HepG2 (cell line): Measurements from ENCODE around the gene MICB. TPM values are rescaled to one million over a fixed set of nuclear protein-coding genes. Genes with fewer than 3 reads are reported as not detected.

Experiments
- BORCS8-MEF2B ChIP-seq: sonication (generic); formaldehyde crosslinking; IDR thresholded peaks from 2 replicates; pipeline ENCODE4 v1.8.0; 2022; ENCODE audit warnings: mild to moderate bottlenecking, missing genetic modification reagents
- CHCHD3 ChIP-seq: sonication (generic); formaldehyde crosslinking; IDR thresholded peaks from 2 replicates; pipeline ENCODE4 v1.8.0; 2022; ENCODE audit warnings: mild to moderate bottlenecking, missing genetic modification reagents, moderate library complexity
- CHD2 ChIP-seq: IDR thresholded peaks from 2 replicates; pipeline ENCODE4 v1.6.1; 2011; ENCODE audit warnings: low read depth, low read length, improper control_type of control experiment
- KMT2A ChIP-seq: sonication (generic); formaldehyde crosslinking; IDR thresholded peaks from 2 replicates; pipeline ENCODE4 v1.4.0; 2020; ENCODE audit warnings: missing genetic modification reagents
- NFE2L2 ChIP-seq: fragments of 150-350 bp; IDR thresholded peaks from 2 replicates; pipeline ENCODE4 v1.6.1; 2014; ENCODE audit warnings: low read length
- NR2F2 ChIP-seq: IDR thresholded peaks from 2 replicates; pipeline ENCODE4 v1.6.1; 2012; ENCODE audit warnings: low read depth, inconsistent platforms, borderline replicate concordance
- NR3C1 ChIP-seq: sonication (generic); formaldehyde crosslinking; IDR thresholded peaks from 2 replicates; pipeline ENCODE4 v1.4.0; 2020; ENCODE audit warnings: missing genetic modification reagents
- REL ChIP-seq: sonication (generic); formaldehyde crosslinking; conservative IDR thresholded peaks from 2 replicates; pipeline ENCODE4 v1.8.0; 2022; ENCODE audit warnings: mild to moderate bottlenecking, missing genetic modification reagents, moderate library complexity
- TBL1XR1 ChIP-seq: fragments of 150-350 bp; IDR thresholded peaks from 2 replicates; pipeline ENCODE4 v1.6.1; 2014; ENCODE audit warnings: borderline replicate concordance, low read length; ENCODE audit not compliant: partially characterized antibody
- TCF7 ChIP-seq: sonication (generic); IDR thresholded peaks from 2 replicates; pipeline ENCODE4 v1.6.1; 2016; ENCODE audit warnings: antibody characterized with exemption, low read depth
- U2AF2 ChIP-seq: fragments of 200-400 bp; formaldehyde crosslinking; IDR thresholded peaks from 2 replicates; pipeline ENCODE4 v1.6.1; 2017; ENCODE audit warnings: low read depth, mild to moderate bottlenecking, low read length
- ZEB1 ChIP-seq: IDR thresholded peaks from 2 replicates; pipeline ENCODE4 v1.6.1; 2012; ENCODE audit warnings: mild to moderate bottlenecking, low read depth, inconsistent platforms; ENCODE audit not compliant: insufficient replicate concordance
- ZNF205 ChIP-seq: IDR thresholded peaks from 2 replicates; pipeline ENCODE4 v1.6.1; 2018; ENCODE audit warnings: missing biosample characterization, missing genetic modification reagents
- ZNF296 ChIP-seq: sonication (generic); formaldehyde crosslinking; conservative IDR thresholded peaks from 2 replicates; pipeline ENCODE4 v1.5.0; 2020; ENCODE audit warnings: mild to moderate bottlenecking, missing genetic modification reagents
- ZNF614 ChIP-seq: IDR thresholded peaks from 2 replicates; pipeline ENCODE4 v1.6.1; 2018; ENCODE audit warnings: missing biosample characterization, missing genetic modification reagents, inconsistent platforms, borderline replicate concordance
- ZNF615 ChIP-seq: sonication (generic); formaldehyde crosslinking; IDR thresholded peaks from 2 replicates; pipeline ENCODE4 v1.5.0; 2020; ENCODE audit warnings: mild to moderate bottlenecking, missing genetic modification reagents, borderline replicate concordance
- polyA plus RNA-seq, 8 experiments: library from polyadenylated mRNA; depleted of rRNA in 3 of 8; stranded (reverse) in 7 of 8; unstranded in 1 of 8; fragments of >200 nt; fragmentation: Illumina TruSeq in 4 of 8; extraction: Trizol in 4 of 8; gene quantifications; 2 replicates each; pipeline versions ENCODE4 v1.2.1 to v1.2.3, GENCODE V29; 2011 to 2016; ENCODE audit warnings: low read depth in 4 of 8, missing spikeins in 1 of 8, mixed read lengths in 1 of 8; ENCODE audit not compliant: insufficient read depth in 1 of 8
- total RNA-seq, 5 experiments: library from RNA; depleted of rRNA; stranded (reverse); fragments of >200 nt; fragmentation: Illumina TruSeq; extraction: Trizol; gene quantifications; 2 replicates each; pipeline ENCODE4 v1.2.3, GENCODE V29; 2016; ENCODE audit warnings: low read depth in 1 of 5
- TF ChIP-seq, protein P1 (sequence below): sonication (generic); formaldehyde crosslinking; IDR thresholded peaks from 2 replicates; pipeline ENCODE4 v1.4.0; 2020; ENCODE audit warnings: mild to moderate bottlenecking, missing genetic modification reagents
- TF ChIP-seq, protein P2 (sequence below): IDR thresholded peaks from 2 replicates; pipeline ENCODE4 v1.6.1; 2016; ENCODE audit warnings: low read depth, missing genetic modification reagents, missing compliant biosample characterization
- TF ChIP-seq, protein P3 (sequence below): sonication (generic); formaldehyde crosslinking; IDR thresholded peaks from 2 replicates; pipeline ENCODE4 v1.8.0; 2022; ENCODE audit warnings: low read depth, missing genetic modification reagents
- TF ChIP-seq, protein P4 (sequence below): sonication (generic); formaldehyde crosslinking; IDR thresholded peaks from 2 replicates; pipeline ENCODE4 v1.5.0; 2020; ENCODE audit warnings: missing genetic modification reagents

The MICB gene
- total and polyA plus RNA-seq, 2 of the 13 experiments (the other 11 are each of a cell fraction or from before 2014, with no cell fraction given), result 12.5 to 12.8 TPM

DNA sequence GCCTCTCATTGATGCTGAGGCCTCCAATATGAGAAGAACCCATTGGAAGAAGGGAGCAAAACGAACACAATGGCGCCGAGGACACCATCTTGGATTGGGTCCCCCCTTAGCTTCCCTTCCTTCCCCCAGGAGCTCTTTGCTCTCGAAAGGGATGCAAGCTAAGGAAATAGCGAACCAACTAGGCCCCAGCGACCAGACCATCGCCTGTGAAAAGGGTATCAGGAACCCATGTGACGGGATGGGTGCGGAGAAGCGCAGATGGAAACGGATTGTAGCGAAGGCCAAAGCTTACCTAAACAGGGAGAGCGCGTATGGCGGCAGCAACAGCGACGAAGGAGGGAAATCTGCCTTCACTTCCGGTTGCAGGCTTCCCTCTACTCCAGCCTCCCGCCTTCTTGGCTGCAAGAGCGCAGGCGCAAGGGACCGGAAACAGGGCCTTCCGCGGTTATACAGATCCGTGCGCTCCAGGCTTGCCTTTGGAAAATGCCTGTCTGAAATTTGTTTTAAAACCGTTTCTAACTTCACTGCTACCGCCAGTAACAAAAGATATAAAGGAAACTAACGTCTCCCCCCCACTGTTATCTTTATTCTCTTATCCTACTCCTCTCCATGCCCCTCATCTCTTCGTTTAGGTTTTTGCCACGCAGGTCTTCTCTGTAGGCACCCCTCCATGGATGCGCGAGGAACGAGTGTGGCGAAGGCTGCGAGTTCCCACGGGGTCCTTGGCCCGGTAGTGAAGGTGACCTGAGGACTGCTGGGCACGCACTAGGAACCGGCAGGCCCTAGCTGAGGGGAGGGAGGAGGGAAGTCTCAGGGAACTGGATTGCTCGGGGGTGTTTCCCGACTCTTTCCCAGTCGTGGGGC is 43.9 kb downstream of the MICB start, which contains the start of gene DDX39B (continued):
- TF ChIP-seq, protein P1, sequence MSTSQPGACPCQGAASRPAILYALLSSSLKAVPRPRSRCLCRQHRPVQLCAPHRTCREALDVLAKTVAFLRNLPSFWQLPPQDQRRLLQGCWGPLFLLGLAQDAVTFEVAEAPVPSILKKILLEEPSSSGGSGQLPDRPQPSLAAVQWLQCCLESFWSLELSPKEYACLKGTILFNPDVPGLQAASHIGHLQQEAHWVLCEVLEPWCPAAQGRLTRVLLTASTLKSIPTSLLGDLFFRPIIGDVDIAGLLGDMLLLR, result peak; percentile 95
- TF ChIP-seq ZNF296 (CRISPR knock-in tag), result no peak
- TF ChIP-seq NR2F2, result no peak
- peak; percentile 69; the same call in 1 of the 2 replicates for TF ChIP-seq REL
- no peak for TF ChIP-seq NR3C1 (CRISPR knock-in tag)
- TF ChIP-seq TCF7, result no peak
- no peak for TF ChIP-seq NFE2L2
- TF ChIP-seq, protein P2, sequence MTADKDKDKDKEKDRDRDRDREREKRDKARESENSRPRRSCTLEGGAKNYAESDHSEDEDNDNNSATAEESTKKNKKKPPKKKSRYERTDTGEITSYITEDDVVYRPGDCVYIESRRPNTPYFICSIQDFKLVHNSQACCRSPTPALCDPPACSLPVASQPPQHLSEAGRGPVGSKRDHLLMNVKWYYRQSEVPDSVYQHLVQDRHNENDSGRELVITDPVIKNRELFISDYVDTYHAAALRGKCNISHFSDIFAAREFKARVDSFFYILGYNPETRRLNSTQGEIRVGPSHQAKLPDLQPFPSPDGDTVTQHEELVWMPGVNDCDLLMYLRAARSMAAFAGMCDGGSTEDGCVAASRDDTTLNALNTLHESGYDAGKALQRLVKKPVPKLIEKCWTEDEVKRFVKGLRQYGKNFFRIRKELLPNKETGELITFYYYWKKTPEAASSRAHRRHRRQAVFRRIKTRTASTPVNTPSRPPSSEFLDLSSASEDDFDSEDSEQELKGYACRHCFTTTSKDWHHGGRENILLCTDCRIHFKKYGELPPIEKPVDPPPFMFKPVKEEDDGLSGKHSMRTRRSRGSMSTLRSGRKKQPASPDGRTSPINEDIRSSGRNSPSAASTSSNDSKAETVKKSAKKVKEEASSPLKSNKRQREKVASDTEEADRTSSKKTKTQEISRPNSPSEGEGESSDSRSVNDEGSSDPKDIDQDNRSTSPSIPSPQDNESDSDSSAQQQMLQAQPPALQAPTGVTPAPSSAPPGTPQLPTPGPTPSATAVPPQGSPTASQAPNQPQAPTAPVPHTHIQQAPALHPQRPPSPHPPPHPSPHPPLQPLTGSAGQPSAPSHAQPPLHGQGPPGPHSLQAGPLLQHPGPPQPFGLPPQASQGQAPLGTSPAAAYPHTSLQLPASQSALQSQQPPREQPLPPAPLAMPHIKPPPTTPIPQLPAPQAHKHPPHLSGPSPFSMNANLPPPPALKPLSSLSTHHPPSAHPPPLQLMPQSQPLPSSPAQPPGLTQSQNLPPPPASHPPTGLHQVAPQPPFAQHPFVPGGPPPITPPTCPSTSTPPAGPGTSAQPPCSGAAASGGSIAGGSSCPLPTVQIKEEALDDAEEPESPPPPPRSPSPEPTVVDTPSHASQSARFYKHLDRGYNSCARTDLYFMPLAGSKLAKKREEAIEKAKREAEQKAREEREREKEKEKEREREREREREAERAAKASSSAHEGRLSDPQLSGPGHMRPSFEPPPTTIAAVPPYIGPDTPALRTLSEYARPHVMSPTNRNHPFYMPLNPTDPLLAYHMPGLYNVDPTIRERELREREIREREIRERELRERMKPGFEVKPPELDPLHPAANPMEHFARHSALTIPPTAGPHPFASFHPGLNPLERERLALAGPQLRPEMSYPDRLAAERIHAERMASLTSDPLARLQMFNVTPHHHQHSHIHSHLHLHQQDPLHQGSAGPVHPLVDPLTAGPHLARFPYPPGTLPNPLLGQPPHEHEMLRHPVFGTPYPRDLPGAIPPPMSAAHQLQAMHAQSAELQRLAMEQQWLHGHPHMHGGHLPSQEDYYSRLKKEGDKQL (CRISPR knock-in tag), result peak; percentile 23; the same call in 1 of the 2 replicates
- peak; percentile 81; the same call in 1 of the 2 replicates for TF ChIP-seq ZNF615 (CRISPR knock-in tag)
- no peak for TF ChIP-seq U2AF2
- TF ChIP-seq, protein P3, sequence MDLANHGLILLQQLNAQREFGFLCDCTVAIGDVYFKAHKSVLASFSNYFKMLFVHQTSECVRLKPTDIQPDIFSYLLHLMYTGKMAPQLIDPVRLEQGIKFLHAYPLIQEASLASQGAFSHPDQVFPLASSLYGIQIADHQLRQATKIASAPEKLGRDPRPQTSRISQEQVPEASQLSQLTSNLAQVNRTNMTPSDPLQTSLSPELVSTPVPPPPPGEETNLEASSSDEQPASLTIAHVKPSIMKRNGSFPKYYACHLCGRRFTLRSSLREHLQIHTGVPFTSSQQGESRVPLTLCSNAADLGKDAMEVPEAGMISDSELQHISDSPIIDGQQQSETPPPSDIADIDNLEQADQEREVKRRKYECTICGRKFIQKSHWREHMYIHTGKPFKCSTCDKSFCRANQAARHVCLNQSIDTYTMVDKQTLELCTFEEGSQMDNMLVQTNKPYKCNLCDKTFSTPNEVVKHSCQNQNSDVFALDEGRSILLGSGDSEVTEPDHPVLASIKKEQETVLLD, result peak; percentile 36; the same call in 1 of the 2 replicates
- peak; percentile 74 for TF ChIP-seq ZEB1
- TF ChIP-seq, protein P4, sequence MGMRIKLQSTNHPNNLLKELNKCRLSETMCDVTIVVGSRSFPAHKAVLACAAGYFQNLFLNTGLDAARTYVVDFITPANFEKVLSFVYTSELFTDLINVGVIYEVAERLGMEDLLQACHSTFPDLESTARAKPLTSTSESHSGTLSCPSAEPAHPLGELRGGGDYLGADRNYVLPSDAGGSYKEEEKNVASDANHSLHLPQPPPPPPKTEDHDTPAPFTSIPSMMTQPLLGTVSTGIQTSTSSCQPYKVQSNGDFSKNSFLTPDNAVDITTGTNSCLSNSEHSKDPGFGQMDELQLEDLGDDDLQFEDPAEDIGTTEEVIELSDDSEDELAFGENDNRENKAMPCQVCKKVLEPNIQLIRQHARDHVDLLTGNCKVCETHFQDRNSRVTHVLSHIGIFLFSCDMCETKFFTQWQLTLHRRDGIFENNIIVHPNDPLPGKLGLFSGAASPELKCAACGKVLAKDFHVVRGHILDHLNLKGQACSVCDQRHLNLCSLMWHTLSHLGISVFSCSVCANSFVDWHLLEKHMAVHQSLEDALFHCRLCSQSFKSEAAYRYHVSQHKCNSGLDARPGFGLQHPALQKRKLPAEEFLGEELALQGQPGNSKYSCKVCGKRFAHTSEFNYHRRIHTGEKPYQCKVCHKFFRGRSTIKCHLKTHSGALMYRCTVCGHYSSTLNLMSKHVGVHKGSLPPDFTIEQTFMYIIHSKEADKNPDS (CRISPR knock-in tag), result 0 out of 2 replicates have a peak, but pooled peaks have one; percentile 46
- peak; percentile 63; the same call in 1 of the 2 replicates for TF ChIP-seq BORCS8-MEF2B (CRISPR knock-in tag)
- TF ChIP-seq CHCHD3 (CRISPR knock-in tag), result no peak
- TF ChIP-seq ZNF205 (CRISPR knock-in tag), result peak; percentile 62; the same call in 1 of the 2 replicates
- peak; percentile 75 for TF ChIP-seq ZNF614 (CRISPR knock-in tag)
- TF ChIP-seq CHD2, result no peak
- TF ChIP-seq KMT2A (CRISPR knock-in tag), result peak; percentile 67
- peak; percentile 50 for TF ChIP-seq TBL1XR1
